Peyer's patch (tissue), 4 donors: Measurements from ENCODE around the gene WDR26. TPM values are rescaled to one million over a fixed set of nuclear protein-coding genes. Genes with fewer than 3 reads are reported as not detected.

Experiments used
- DNase-seq, 3 donors: peaks; one replicate each; pipeline ENCODE4 v3.0.0-alpha.2; 2017 to 2019
- H3K27ac ChIP-seq, 4 donors: fragments of 200-600 bp; sonication (generic); one replicate each; pipeline ENCODE4 v1.5.1; 2016 to 2019
- H3K27me3 ChIP-seq, 2 donors: fragments of 200-600 bp; sonication (generic); one replicate each; pipeline ENCODE4 v1.5.1; 2019
- H3K36me3 ChIP-seq, 3 donors: fragments of 200-600 bp; sonication (generic); one replicate each; pipeline ENCODE4 v1.5.1; 2016 to 2019
- H3K4me1 ChIP-seq, 4 donors: fragments of 200-600 bp; sonication (generic); one replicate each; pipeline ENCODE4 v1.5.1; 2016 to 2019
- H3K4me3 ChIP-seq, 4 donors: fragments of 200-600 bp; sonication (generic); 1 replicate in 3 of 4; 2 replicates in 1 of 4; pipeline ENCODE4 v1.5.1; 2016 to 2019; ENCODE audit warnings: mild to moderate bottlenecking in 1 of 4
- H3K9me3 ChIP-seq, 4 donors: fragments of 200-600 bp; sonication (generic); one replicate each; pipeline ENCODE4 v1.5.1; 2016 to 2019; ENCODE audit warnings: mild to moderate bottlenecking in 1 of 4
- POLR2A ChIP-seq, 2 donors: fragments of 450-650 bp; IDR thresholded peaks; one replicate each; pipeline ENCODE4 v1.5.1; 2017; ENCODE audit warnings: antibody characterized with exemption in 2 of 2, mild to moderate bottlenecking in 2 of 2, moderate library complexity in 2 of 2
- total RNA-seq, 4 donors: library from RNA; depleted of rRNA; stranded (reverse); fragments of >200 nt; gene quantifications; one replicate each; pipeline ENCODE4 v1.1.0, GENCODE V29; 2016
- TF ChIP-seq, protein P1 (sequence below), 6 experiments: fragments of 450-650 bp in 4 of 6; fragments of 200-600 bp in 2 of 6; sonication (generic) in 1 of 6; IDR thresholded peaks; one replicate each; pipeline ENCODE4 v1.5.1; 2017 to 2019; ENCODE audit warnings: antibody characterized with exemption in 6 of 6, mild to moderate bottlenecking in 3 of 6, moderate library complexity in 1 of 6

The WDR26 gene
- total RNA-seq, 4 donors from 2014 or later, result 48.0 to 80.9 (median 61.2) TPM

DNA sequence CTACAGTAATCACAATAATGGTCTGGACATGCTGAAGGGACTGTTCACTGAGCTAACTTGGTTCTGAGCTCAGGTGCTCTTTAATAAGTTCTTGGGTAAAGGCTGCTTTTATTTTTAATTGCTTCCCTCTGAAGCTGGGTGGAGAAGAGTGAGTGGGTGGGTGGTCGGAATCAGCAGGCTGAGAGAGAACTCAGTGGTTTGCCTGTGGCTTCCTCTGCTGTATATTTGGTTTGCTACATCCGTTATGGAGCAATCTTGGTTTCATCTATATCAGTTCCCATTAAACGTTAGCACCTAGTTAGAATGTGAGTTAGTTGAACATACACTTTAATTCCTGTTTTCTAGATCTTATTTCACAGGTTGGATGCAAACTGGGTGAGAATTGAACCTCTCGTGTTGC is 54.6 kb downstream of the WDR26 start:
- Histone ChIP-seq H3K4me1 (peaks cover 0 to 4% (median 0%) of the 10 kb centered on the region in 4 donors), H3K9me3 (no peaks in the 10 kb centered on the region), H3K4me3 (no peak overlapping the region), H3K36me3 (peaks cover 0 to 38% (median 0%) of the 10 kb centered on the region in 3 donors), H3K27ac (peak overlapping the region in 2 of 4 donors; percentile 2 to 23), H3K27me3 (no peaks in the 10 kb centered on the region)
- no peak for TF ChIP-seq POLR2A (IDR thresholded peaks at IDR 0.05)
- TF ChIP-seq, protein P1, sequence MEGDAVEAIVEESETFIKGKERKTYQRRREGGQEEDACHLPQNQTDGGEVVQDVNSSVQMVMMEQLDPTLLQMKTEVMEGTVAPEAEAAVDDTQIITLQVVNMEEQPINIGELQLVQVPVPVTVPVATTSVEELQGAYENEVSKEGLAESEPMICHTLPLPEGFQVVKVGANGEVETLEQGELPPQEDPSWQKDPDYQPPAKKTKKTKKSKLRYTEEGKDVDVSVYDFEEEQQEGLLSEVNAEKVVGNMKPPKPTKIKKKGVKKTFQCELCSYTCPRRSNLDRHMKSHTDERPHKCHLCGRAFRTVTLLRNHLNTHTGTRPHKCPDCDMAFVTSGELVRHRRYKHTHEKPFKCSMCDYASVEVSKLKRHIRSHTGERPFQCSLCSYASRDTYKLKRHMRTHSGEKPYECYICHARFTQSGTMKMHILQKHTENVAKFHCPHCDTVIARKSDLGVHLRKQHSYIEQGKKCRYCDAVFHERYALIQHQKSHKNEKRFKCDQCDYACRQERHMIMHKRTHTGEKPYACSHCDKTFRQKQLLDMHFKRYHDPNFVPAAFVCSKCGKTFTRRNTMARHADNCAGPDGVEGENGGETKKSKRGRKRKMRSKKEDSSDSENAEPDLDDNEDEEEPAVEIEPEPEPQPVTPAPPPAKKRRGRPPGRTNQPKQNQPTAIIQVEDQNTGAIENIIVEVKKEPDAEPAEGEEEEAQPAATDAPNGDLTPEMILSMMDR (IDR thresholded peaks at IDR 0.05), result no peak
- peak in 1 of 3 donors; percentile 63 for DNase-seq

DNA sequence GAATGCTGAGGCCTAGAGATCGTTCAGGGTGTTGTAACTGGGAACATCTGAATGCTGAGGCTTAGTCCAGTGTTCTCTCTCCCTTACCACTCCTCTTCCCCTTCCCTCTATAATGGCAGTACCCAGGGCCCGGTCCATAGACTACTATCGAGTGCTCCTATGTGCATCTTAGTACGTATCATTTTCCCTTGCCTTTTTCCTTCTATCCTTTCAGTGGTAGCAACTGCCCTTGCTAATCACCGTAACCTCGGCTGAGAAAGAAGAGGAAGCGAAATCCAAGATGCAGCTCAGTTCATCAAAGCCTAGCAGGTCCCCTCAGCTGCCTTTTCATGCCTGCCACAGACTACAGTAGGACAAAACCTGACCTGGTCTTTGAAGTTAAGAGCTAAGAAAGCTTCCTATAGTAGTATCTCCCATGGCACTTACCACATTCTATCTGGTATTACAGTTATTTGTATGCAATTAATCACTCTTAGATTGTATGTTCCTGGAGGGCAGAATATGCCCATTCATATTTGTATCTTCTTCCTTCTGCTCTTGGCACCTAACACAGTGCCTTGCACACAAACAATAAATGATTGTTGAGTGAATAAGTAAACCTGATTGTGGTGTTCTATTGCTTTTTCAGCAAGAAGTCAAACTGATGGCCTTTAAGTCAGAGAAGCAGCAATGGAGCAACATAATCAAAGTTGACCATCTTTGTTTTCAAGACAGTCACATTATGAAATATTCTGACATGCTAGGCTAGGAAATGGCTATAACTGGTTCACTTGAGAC is 55.6 kb downstream of the WDR26 start:
- H3K36me3 ChIP-seq, result peaks cover 0 to 48% (median 0%) of the 10 kb centered on the region in 3 donors
- H3K4me1 ChIP-seq, result peaks cover 0 to 4% (median 0%) of the 10 kb centered on the region in 4 donors
- H3K27ac ChIP-seq, result peak overlapping the region in 1 of 4 donors; percentile 23
- DNase-seq, result no peak
- no peaks in the 10 kb centered on the region for H3K9me3 ChIP-seq
- no peak overlapping the region for H3K4me3 ChIP-seq
- H3K27me3 ChIP-seq, result no peaks in the 10 kb centered on the region
- no peak for TF ChIP-seq POLR2A (IDR thresholded peaks at IDR 0.05)
- TF ChIP-seq, protein P1 (IDR thresholded peaks at IDR 0.05), result no peak

DNA sequence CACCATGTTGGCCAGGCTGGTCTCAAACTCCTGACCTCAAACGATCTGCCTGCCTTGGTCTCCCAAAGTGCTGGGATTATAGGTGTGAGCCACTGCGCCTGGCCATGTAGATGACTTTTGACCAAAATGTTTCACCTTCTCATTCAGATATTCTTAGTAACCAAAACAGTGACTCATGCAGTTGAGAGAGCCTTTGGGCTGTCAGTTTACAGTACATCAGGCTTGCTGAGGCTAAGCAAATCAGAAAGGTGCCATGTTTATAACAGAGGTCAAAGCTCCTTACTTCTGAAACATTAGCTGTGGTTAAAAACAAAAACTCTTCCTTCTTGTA is 57.0 kb downstream of the WDR26 start:
- H3K36me3 ChIP-seq, result peaks cover 0 to 62% (median 0%) of the 10 kb centered on the region in 3 donors
- TF ChIP-seq POLR2A (IDR thresholded peaks at IDR 0.05), result no peak
- TF ChIP-seq, protein P1 (IDR thresholded peaks at IDR 0.05), result no peak
- no peaks in the 10 kb centered on the region for H3K27me3 ChIP-seq
- peaks cover 0 to 4% (median 0%) of the 10 kb centered on the region in 4 donors for H3K4me1 ChIP-seq
- no peak for DNase-seq
- H3K27ac ChIP-seq, result no peak overlapping the region
- no peaks in the 10 kb centered on the region for H3K9me3 ChIP-seq
- H3K4me3 ChIP-seq, result no peak overlapping the region

DNA sequence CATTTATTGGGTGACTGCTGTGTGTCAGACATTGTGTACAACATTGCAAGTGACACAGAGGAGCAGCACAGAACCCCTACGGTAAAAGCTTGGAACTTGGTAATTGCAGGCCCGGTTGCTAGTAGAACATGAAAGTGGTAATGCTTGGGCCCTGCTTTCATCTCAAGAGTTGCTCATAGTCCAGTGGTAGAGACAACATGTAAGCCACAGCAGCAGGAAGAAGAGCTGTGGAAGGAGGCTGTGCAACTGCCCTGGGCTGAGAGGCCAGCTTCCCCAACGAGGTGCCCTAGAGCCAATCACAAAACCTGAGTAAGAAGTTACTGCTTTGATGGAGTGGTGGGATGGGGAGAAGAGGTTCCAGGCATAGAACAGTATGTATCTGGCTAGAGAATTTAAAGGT is 59.5 kb downstream of the WDR26 start:
- Histone ChIP-seq H3K27ac (no peak overlapping the region), H3K36me3 (peaks cover 0 to 86% (median 0%) of the 10 kb centered on the region in 3 donors)

DNA sequence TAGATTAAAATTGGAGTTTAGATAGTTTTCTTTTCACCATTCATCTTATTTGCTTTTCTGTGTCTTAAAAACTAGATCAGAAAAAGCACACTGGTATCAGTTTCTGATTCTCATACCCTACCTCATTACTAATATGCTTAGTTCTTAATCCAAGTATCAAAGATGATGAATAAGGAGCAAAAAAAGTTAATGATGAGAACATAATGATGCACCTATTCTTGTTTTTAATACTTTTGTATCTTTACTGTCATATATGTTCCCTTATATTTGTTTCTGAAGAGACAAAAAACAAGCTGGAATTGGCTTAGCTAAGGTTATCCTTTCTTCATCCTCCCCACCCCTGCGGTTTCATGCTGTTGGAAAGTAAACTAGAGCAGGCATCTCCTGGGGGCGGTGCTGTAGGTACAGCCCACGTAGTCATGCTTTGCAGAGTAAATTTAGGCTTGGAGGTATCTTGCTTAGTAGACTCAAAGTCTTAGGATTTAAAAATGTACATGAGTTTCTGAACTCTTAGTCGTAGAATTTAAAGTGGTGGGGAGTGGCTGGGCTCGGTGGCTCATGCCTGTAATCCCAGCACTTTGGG is 61.5 kb downstream of the WDR26 start:
- no peak for DNase-seq
- Histone ChIP-seq H3K4me1 (peaks cover 0 to 4% (median 0%) of the 10 kb centered on the region in 4 donors), H3K27ac (no peak overlapping the region), H3K36me3 (peaks cover 0 to 99% (median 0%) of the 10 kb centered on the region in 3 donors), H3K27me3 (no peaks in the 10 kb centered on the region), H3K4me3 (no peak overlapping the region), H3K9me3 (no peaks in the 10 kb centered on the region)
- no peak for TF ChIP-seq POLR2A (IDR thresholded peaks at IDR 0.05)
- TF ChIP-seq, protein P1 (IDR thresholded peaks at IDR 0.05), result no peak

More for the DNA sequence above, 59.5 kb downstream of the WDR26 start:
- no peak for TF ChIP-seq POLR2A (IDR thresholded peaks at IDR 0.05)
- TF ChIP-seq, protein P1 (IDR thresholded peaks at IDR 0.05), result no peak
- H3K27me3 ChIP-seq, result no peaks in the 10 kb centered on the region
- H3K9me3 ChIP-seq, result no peaks in the 10 kb centered on the region
- no peak overlapping the region for H3K4me3 ChIP-seq
- DNase-seq, result no peak
- peaks cover 0 to 4% (median 0%) of the 10 kb centered on the region in 4 donors for H3K4me1 ChIP-seq
